Activated T-cell treated with anti-CD3 and anti-CD28 coated beads, Interleukin-2, amount 50 U/mL, for 72 hours (primary cell): ENCODE data around the gene TMEM255B. TPM values are rescaled to one million over a fixed set of nuclear protein-coding genes. Genes with fewer than 3 reads are reported as not detected.

Experiments
- ATAC-seq, 2 donors: fragments of 150-1000 bp; cut with Tn5 transposase; replicated peaks in 1 of 2; 2 replicates each; pipeline ENCODE4 v1.10.0; 2021; ENCODE audit warnings: moderate library complexity in 2 of 2, mild to moderate bottlenecking in 1 of 2
- DNase-seq, 2 donors: peaks; one replicate each; pipeline ENCODE4 v3.0.0; 2021 to 2022; ENCODE audit warnings: mixed read lengths in 1 of 2
- H3K27ac Mint-ChIP-seq: one replicate; pipeline ENCODE4 v1.8.0; 2022; ENCODE audit warnings: mild to moderate bottlenecking, moderate library complexity, mixed read lengths
- H3K27me3 Mint-ChIP-seq: one replicate; pipeline ENCODE4 v1.8.0; 2022; ENCODE audit warnings: low read depth, mixed read lengths
- H3K36me3 Mint-ChIP-seq, 2 donors: one replicate each; pipeline ENCODE4 v1.8.0; 2022; ENCODE audit warnings: mixed read lengths in 2 of 2, mild to moderate bottlenecking in 1 of 2; ENCODE audit not compliant: insufficient read depth in 2 of 2
- H3K4me1 Mint-ChIP-seq: one replicate; pipeline ENCODE4 v1.8.0; 2022; ENCODE audit warnings: low read depth, mixed read lengths
- H3K4me3 Mint-ChIP-seq, 2 donors: one replicate each; pipeline ENCODE4 v1.8.0; 2022; ENCODE audit warnings: mild to moderate bottlenecking in 2 of 2, mixed read lengths in 2 of 2, moderate library complexity in 2 of 2
- H3K9me3 Mint-ChIP-seq, 2 donors: one replicate each; pipeline ENCODE4 v1.8.0; 2022; ENCODE audit warnings: mixed read lengths in 2 of 2
- total RNA-seq, 2 donors: library from RNA; stranded (reverse); gene quantifications; one replicate each; pipeline ENCODE4 v1.2.3, GENCODE V29; 2022

The TMEM255B gene
- total RNA-seq, 2 donors from 2014 or later, result 1.2 TPM

GRCh38 chr13:113730831-113731191 is 28.2 kb upstream of the TMEM255B start:
- DNase-seq (no peak), ATAC-seq (peak in 1 of 2 donors; percentile 26)
- no peak overlapping the region for H3K27ac Mint-ChIP-seq
- H3K36me3 Mint-ChIP-seq, result no peaks in the 10 kb centered on the region
- peaks cover 0 to 5% of the 10 kb centered on the region in 2 donors for H3K9me3 Mint-ChIP-seq
- H3K4me3 Mint-ChIP-seq, result no peak overlapping the region
- peaks cover 13% of the 10 kb centered on the region for H3K27me3 Mint-ChIP-seq
- no peaks in the 10 kb centered on the region for H3K4me1 Mint-ChIP-seq

GRCh38 chr13:113731192-113732175 is 27.5 kb upstream of the TMEM255B start:
- H3K36me3 Mint-ChIP-seq, result no peaks in the 10 kb centered on the region
- H3K27ac Mint-ChIP-seq, result no peak overlapping the region
- H3K27me3 Mint-ChIP-seq, result peaks cover 13% of the 10 kb centered on the region
- H3K4me3 Mint-ChIP-seq, result no peak overlapping the region
- no peak for ATAC-seq
- peaks cover 0 to 5% of the 10 kb centered on the region in 2 donors for H3K9me3 Mint-ChIP-seq
- no peaks in the 10 kb centered on the region for H3K4me1 Mint-ChIP-seq
- DNase-seq, result no peak

- DNase-seq, result no peak
- peaks cover 0 to 5% of the 10 kb centered on the region in 2 donors for H3K9me3 Mint-ChIP-seq
- H3K36me3 Mint-ChIP-seq, result no peaks in the 10 kb centered on the region
- H3K4me3 Mint-ChIP-seq, result no peak overlapping the region
- peaks cover 13% of the 10 kb centered on the region for H3K27me3 Mint-ChIP-seq
- no peak for ATAC-seq
- no peaks in the 10 kb centered on the region for H3K4me1 Mint-ChIP-seq
- H3K27ac Mint-ChIP-seq, result no peak overlapping the region
Observed at GRCh38 chr13:113732176-113732960, 26.7 kb upstream of the TMEM255B start.

GRCh38 chr13:113732961-113733950 is 25.8 kb upstream of the TMEM255B start:
- no peak for ATAC-seq
- no peak for DNase-seq
- Mint-ChIP-seq H3K27ac (no peak overlapping the region), H3K36me3 (no peaks in the 10 kb centered on the region), H3K4me3 (no peak overlapping the region), H3K4me1 (no peaks in the 10 kb centered on the region), H3K27me3 (peaks cover 13% of the 10 kb centered on the region), H3K9me3 (peaks cover 0 to 5% of the 10 kb centered on the region in 2 donors)

- H3K36me3 Mint-ChIP-seq, result no peaks in the 10 kb centered on the region
- no peak overlapping the region for H3K27ac Mint-ChIP-seq
- H3K9me3 Mint-ChIP-seq, result peaks cover 0 to 5% of the 10 kb centered on the region in 2 donors
Observed at GRCh38 chr13:113734099-113734825, 24.8 kb upstream of the TMEM255B start.

GRCh38 chr13:113734826-113735125 is 24.2 kb upstream of the TMEM255B start:
- Mint-ChIP-seq H3K4me3 (no peak overlapping the region), H3K27ac (no peak overlapping the region), H3K36me3 (no peaks in the 10 kb centered on the region), H3K4me1 (no peaks in the 10 kb centered on the region), H3K9me3 (peaks cover 0 to 5% of the 10 kb centered on the region in 2 donors), H3K27me3 (peaks cover 12% of the 10 kb centered on the region)
- ATAC-seq, result no peak
- DNase-seq, result no peak

More at GRCh38 chr13:113734099-113734825, 24.8 kb upstream of the TMEM255B start:
- no peak for ATAC-seq
- DNase-seq, result no peak
- H3K27me3 Mint-ChIP-seq, result peaks cover 8% of the 10 kb centered on the region
- no peak overlapping the region for H3K4me3 Mint-ChIP-seq
- no peaks in the 10 kb centered on the region for H3K4me1 Mint-ChIP-seq

GRCh38 chr13:113735194-113735593 is 23.8 kb upstream of the TMEM255B start:
- H3K36me3 Mint-ChIP-seq, result no peaks in the 10 kb centered on the region
- ATAC-seq (no peak), DNase-seq (no peak)
- H3K4me3 Mint-ChIP-seq, result no peak overlapping the region
- no peaks in the 10 kb centered on the region for H3K4me1 Mint-ChIP-seq
- no peak overlapping the region for H3K27ac Mint-ChIP-seq
- H3K9me3 Mint-ChIP-seq, result peaks cover 0 to 5% of the 10 kb centered on the region in 2 donors
- peaks cover 16% of the 10 kb centered on the region for H3K27me3 Mint-ChIP-seq

GRCh38 chr13:113735750-113736149 is 23.3 kb upstream of the TMEM255B start:
- Mint-ChIP-seq H3K36me3 (no peaks in the 10 kb centered on the region), H3K4me3 (no peak overlapping the region), H3K27me3 (peaks cover 16% of the 10 kb centered on the region), H3K9me3 (peaks cover 0 to 5% of the 10 kb centered on the region in 2 donors), H3K4me1 (peaks cover 3% of the 10 kb centered on the region), H3K27ac (no peak overlapping the region)
- DNase-seq (no peak), ATAC-seq (no peak)

- Mint-ChIP-seq H3K27ac (no peak overlapping the region), H3K9me3 (peaks cover 0 to 5% of the 10 kb centered on the region in 2 donors), H3K4me1 (peaks cover 8% of the 10 kb centered on the region), H3K27me3 (peaks cover 19% of the 10 kb centered on the region), H3K36me3 (no peaks in the 10 kb centered on the region), H3K4me3 (no peak overlapping the region)
- DNase-seq (no peak), ATAC-seq (no peak)
Observed at GRCh38 chr13:113736258-113736731, 22.7 kb upstream of the TMEM255B start.

- peaks cover 0 to 5% of the 10 kb centered on the region in 2 donors for H3K9me3 Mint-ChIP-seq
- DNase-seq, result no peak
- H3K4me3 Mint-ChIP-seq, result no peak overlapping the region
- no peaks in the 10 kb centered on the region for H3K36me3 Mint-ChIP-seq
- no peak for ATAC-seq
- no peak overlapping the region for H3K27ac Mint-ChIP-seq
- peaks cover 23% of the 10 kb centered on the region for H3K4me1 Mint-ChIP-seq
- peaks cover 21% of the 10 kb centered on the region for H3K27me3 Mint-ChIP-seq
Observed at GRCh38 chr13:113737803-113738202, 21.2 kb upstream of the TMEM255B start.

- Mint-ChIP-seq H3K4me1 (peaks cover 32% of the 10 kb centered on the region), H3K9me3 (no peaks in the 10 kb centered on the region), H3K27ac (no peak overlapping the region), H3K27me3 (peaks cover 21% of the 10 kb centered on the region), H3K36me3 (no peaks in the 10 kb centered on the region), H3K4me3 (no peak overlapping the region)
- no peak for DNase-seq
- ATAC-seq, result no peak
Observed at GRCh38 chr13:113739527-113740285, 19.3 kb upstream of the TMEM255B start.
